HEK293 (cell line): ENCODE results near the gene BCAS3.

ENCODE experiments used
- CTCF ChIA-PET: fragments of 350-600 bp; formaldehyde crosslinking; extraction: SDS; loops from one replicate; lab custom pipeline; 2021; ENCODE audit warnings: antibody characterized with exemption; lab: Yijun Ruan, JAX
- POLR2A ChIA-PET: fragments of 300-600 bp; formaldehyde crosslinking; extraction: SDS; loops from one replicate; lab custom pipeline; 2020; ENCODE audit warnings: antibody characterized with exemption, inconsistent platforms; lab: Yijun Ruan, JAX
- H3K27ac ChIP-seq: fragments of 200-500 bp; sonication (Bioruptor generic); 2 replicates; pipeline ENCODE4 v1.5.1; 2014; ENCODE audit warnings: low read depth, low read length, control low read depth, inconsistent platforms; ENCODE audit errors: extremely low read depth
- H3K36me3 ChIP-seq, 2 experiments: fragments of 200-500 bp in 1 of 2; sonication (Bioruptor generic) in 1 of 2; 1 replicate in 1 of 2; 2 replicates in 1 of 2; pipeline ENCODE4 v1.5.1; 2014 to 2017; ENCODE audit warnings: inconsistent platforms in 2 of 2, low read length in 2 of 2; ENCODE audit not compliant: control insufficient read depth in 2 of 2, insufficient read depth in 1 of 2
- H3K4me1 ChIP-seq: fragments of 200-500 bp; sonication (Bioruptor generic); 2 replicates; pipeline ENCODE4 v1.5.1; 2014; ENCODE audit warnings: mild to moderate bottlenecking, low read length, inconsistent platforms; ENCODE audit not compliant: control insufficient read depth, insufficient read depth
- H3K4me3 ChIP-seq: 2 replicates; pipeline ENCODE4 v1.5.1; 2011; ENCODE audit warnings: low read depth, mild to moderate bottlenecking, control low read depth, low read length, moderate library complexity
- H3K9me3 ChIP-seq: fragments of 200-500 bp; sonication (Bioruptor generic); 2 replicates; pipeline ENCODE4 v1.5.1; 2014; ENCODE audit warnings: low read depth, low read length, inconsistent platforms; ENCODE audit not compliant: control insufficient read depth, insufficient read depth
- KLF7 ChIP-seq: fragments of 450-650 bp; formaldehyde crosslinking; IDR thresholded peaks from 2 replicates; pipeline ENCODE4 v1.5.1; 2016; ENCODE audit warnings: missing biosample characterization, missing genetic modification characterization, borderline replicate concordance
- SCRT2 ChIP-seq: fragments of 450-650 bp; formaldehyde crosslinking; IDR thresholded peaks from 2 replicates; pipeline ENCODE4 v1.5.1; 2016; ENCODE audit warnings: missing biosample characterization, missing genetic modification characterization
- TCF7L2 ChIP-seq: IDR thresholded peaks from 2 replicates; pipeline ENCODE4 v1.6.1; 2011; ENCODE audit warnings: low read depth, mild to moderate bottlenecking, inconsistent platforms, low read length, moderate library complexity, borderline replicate concordance
- WT1 ChIP-seq: fragments of 450-650 bp; formaldehyde crosslinking; IDR thresholded peaks from 2 replicates; pipeline ENCODE4 v1.5.1; 2016; ENCODE audit warnings: missing biosample characterization, missing genetic modification characterization
- ZBTB7A ChIP-seq: fragments of 450-650 bp; formaldehyde crosslinking; IDR thresholded peaks from 2 replicates; pipeline ENCODE4 v1.5.1; 2016; ENCODE audit warnings: low read depth, missing biosample characterization, missing genetic modification characterization
- ZFP41 ChIP-seq: fragments of 450-650 bp; formaldehyde crosslinking; IDR thresholded peaks from 2 replicates; pipeline ENCODE4 v1.5.1; 2016; ENCODE audit warnings: missing biosample characterization, missing genetic modification characterization, borderline replicate concordance
- ZIC2 ChIP-seq: fragments of 450-650 bp; formaldehyde crosslinking; IDR thresholded peaks from 2 replicates; pipeline ENCODE4 v1.5.1; 2016; ENCODE audit warnings: missing biosample characterization, missing genetic modification characterization
- ZNF138 ChIP-seq: fragments of 450-650 bp; formaldehyde crosslinking; IDR thresholded peaks from 2 replicates; pipeline ENCODE4 v1.5.1; 2016; ENCODE audit warnings: missing biosample characterization, missing genetic modification characterization, borderline replicate concordance
- ZNF157 ChIP-seq: fragments of 450-650 bp; formaldehyde crosslinking; IDR thresholded peaks from 2 replicates; pipeline ENCODE4 v1.5.1; 2016; ENCODE audit warnings: missing biosample characterization, missing genetic modification characterization
- ZNF274 ChIP-seq, 2 experiments: fragments of 200-500 bp in 1 of 2; fragments of 450-650 bp in 1 of 2; sonication (Bioruptor generic) in 1 of 2; formaldehyde crosslinking in 1 of 2; IDR thresholded peaks; 2 replicates each; pipeline versions ENCODE4 v1.5.1 to v1.6.1; 2014 to 2016; ENCODE audit warnings: borderline replicate concordance in 1 of 2, inconsistent platforms in 1 of 2, low read length in 1 of 2, missing biosample characterization in 1 of 2, missing genetic modification characterization in 1 of 2
- ZNF302 ChIP-seq: fragments of 450-650 bp; formaldehyde crosslinking; IDR thresholded peaks from 2 replicates; pipeline ENCODE4 v1.5.1; 2016; ENCODE audit warnings: missing biosample characterization, missing genetic modification characterization, low read depth
- ZNF404 ChIP-seq: fragments of 450-650 bp; formaldehyde crosslinking; IDR thresholded peaks from 2 replicates; pipeline ENCODE4 v1.5.1; 2017; ENCODE audit warnings: missing biosample characterization, missing genetic modification characterization
- ZNF585B ChIP-seq: fragments of 450-650 bp; formaldehyde crosslinking; IDR thresholded peaks from 2 replicates; pipeline ENCODE4 v1.5.1; 2016; ENCODE audit warnings: missing biosample characterization, missing genetic modification characterization
- ZNF596 ChIP-seq: fragments of 450-650 bp; IDR thresholded peaks from 2 replicates; pipeline ENCODE4 v1.5.0; 2018; ENCODE audit warnings: missing biosample characterization, mild to moderate bottlenecking, missing genetic modification characterization, moderate library complexity
- ZNF664 ChIP-seq: fragments of 450-650 bp; formaldehyde crosslinking; IDR thresholded peaks from 2 replicates; pipeline ENCODE4 v1.5.1; 2016; ENCODE audit warnings: missing biosample characterization, missing genetic modification characterization
- ZNF707 ChIP-seq: fragments of 450-650 bp; formaldehyde crosslinking; IDR thresholded peaks from 2 replicates; pipeline ENCODE4 v1.5.1; 2016; ENCODE audit warnings: missing biosample characterization, missing genetic modification characterization
- ZNF76 ChIP-seq: fragments of 450-650 bp; formaldehyde crosslinking; IDR thresholded peaks from 2 replicates; pipeline ENCODE4; 2016; ENCODE audit warnings: low read depth, missing biosample characterization, missing genetic modification characterization, borderline replicate concordance
- ZSCAN16 ChIP-seq: fragments of 450-650 bp; formaldehyde crosslinking; IDR thresholded peaks from 2 replicates; pipeline ENCODE4 v1.5.1; 2016; ENCODE audit warnings: missing biosample characterization, missing genetic modification characterization
- TF ChIP-seq, protein P1 (sequence below): fragments of 450-650 bp; formaldehyde crosslinking; conservative IDR thresholded peaks from 2 replicates; pipeline ENCODE4 v1.5.1; 2016; ENCODE audit warnings: low read depth, missing biosample characterization, missing genetic modification characterization
- TF ChIP-seq, protein P2 (sequence below): fragments of 450-650 bp; formaldehyde crosslinking; IDR thresholded peaks from 2 replicates; pipeline ENCODE4; 2016; ENCODE audit warnings: missing biosample characterization, missing genetic modification characterization
- TF ChIP-seq, protein P3 (sequence below): fragments of 450-650 bp; formaldehyde crosslinking; IDR thresholded peaks from 2 replicates; pipeline ENCODE4 v1.5.1; 2016; ENCODE audit warnings: missing biosample characterization, missing genetic modification characterization
- TF ChIP-seq, protein P4 (sequence below): fragments of 450-650 bp; formaldehyde crosslinking; IDR thresholded peaks from 2 replicates; pipeline ENCODE4 v1.5.1; 2017; ENCODE audit warnings: missing biosample characterization, missing genetic modification characterization

BCAS3 gene

DNA sequence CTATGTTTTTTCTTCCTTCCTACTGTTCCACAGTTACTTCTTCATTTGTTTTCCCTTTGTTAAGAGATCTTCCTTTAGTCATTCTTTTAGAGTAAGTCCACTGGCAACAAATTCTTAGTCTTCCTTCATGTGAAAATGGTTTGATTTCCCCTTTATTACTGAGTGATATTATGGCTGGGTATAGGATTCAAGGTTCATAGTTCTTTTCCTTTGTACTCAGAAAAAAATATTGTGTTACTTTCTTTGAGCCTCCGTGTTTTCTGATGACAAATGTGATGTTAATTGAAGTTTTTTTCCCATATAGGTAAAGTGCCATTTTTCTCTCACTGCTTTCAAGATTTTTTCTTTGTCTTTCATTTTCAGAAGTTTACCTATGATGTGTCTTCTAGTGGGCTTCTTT lies 438.9 kb downstream of the BCAS3 start:
- Histone ChIP-seq H3K27ac (no peak overlapping the region), H3K4me1 (no peaks in the 10 kb centered on the region), H3K36me3 (no peaks in the 10 kb centered on the region; a peak in 1 of 3 replicates), H3K4me3 (no peak overlapping the region), H3K9me3 (no peaks in the 10 kb centered on the region)
- CTCF ChIA-PET, result no interaction called here
- POLR2A ChIA-PET, result interaction anchor here (0.6 kb wide), 1 partner anchor 57 kb away, joined by 3 read pairs; no protein-coding TSS in a partner anchor
- no peak for TF ChIP-seq ZFP41
- TF ChIP-seq ZNF138, result no peak
- TF ChIP-seq, protein P1, sequence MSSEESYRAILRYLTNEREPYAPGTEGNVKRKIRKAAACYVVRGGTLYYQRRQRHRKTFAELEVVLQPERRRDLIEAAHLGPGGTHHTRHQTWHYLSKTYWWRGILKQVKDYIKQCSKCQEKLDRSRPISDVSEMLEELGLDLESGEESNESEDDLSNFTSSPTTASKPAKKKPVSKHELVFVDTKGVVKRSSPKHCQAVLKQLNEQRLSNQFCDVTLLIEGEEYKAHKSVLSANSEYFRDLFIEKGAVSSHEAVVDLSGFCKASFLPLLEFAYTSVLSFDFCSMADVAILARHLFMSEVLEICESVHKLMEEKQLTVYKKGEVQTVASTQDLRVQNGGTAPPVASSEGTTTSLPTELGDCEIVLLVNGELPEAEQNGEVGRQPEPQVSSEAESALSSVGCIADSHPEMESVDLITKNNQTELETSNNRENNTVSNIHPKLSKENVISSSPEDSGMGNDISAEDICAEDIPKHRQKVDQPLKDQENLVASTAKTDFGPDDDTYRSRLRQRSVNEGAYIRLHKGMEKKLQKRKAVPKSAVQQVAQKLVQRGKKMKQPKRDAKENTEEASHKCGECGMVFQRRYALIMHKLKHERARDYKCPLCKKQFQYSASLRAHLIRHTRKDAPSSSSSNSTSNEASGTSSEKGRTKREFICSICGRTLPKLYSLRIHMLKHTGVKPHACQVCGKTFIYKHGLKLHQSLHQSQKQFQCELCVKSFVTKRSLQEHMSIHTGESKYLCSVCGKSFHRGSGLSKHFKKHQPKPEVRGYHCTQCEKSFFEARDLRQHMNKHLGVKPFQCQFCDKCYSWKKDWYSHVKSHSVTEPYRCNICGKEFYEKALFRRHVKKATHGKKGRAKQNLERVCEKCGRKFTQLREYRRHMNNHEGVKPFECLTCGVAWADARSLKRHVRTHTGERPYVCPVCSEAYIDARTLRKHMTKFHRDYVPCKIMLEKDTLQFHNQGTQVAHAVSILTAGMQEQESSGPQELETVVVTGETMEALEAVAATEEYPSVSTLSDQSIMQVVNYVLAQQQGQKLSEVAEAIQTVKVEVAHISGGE (tag by site-specific recombination), result no peak
- TF ChIP-seq ZNF585B (tag by site-specific recombination), result no peak
- TF ChIP-seq ZIC2 (tag by site-specific recombination), result no peak
- TF ChIP-seq SCRT2 (tag by site-specific recombination), result no peak

DNA sequence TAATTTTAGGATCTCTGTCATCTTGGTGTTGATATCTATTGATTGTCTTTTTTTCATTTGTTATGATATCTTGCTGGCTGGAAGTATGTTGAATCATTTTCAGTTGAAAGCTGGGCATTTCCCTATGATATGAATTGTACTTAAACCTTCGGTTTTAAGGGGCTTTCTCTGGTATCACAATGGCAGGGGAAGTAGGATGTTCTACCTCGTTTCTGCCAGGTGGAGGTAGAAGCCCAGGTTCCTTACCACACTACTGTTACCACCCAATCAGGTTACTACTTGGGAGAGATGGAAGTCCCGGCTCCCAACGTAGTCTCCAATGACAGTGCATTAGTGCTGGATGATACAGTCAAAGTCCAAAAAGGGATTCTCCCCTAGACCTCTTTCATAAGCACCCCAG lies 440.3 kb downstream of the BCAS3 start:
- Histone ChIP-seq H3K9me3 (no peaks in the 10 kb centered on the region), H3K36me3 (no peaks in the 10 kb centered on the region; a peak in 1 of 3 replicates), H3K27ac (no peak overlapping the region), H3K4me3 (no peak overlapping the region), H3K4me1 (no peaks in the 10 kb centered on the region)
- CTCF ChIA-PET, result no interaction called here
- POLR2A ChIA-PET, result no interaction called here
- TF ChIP-seq ZNF274 (IDR thresholded peaks at IDR 0.05; ENCODE audit: low read length) (no peak), ZNF274 (tag by site-specific recombination; IDR thresholded peaks at IDR 0.05; ENCODE audit: borderline replicate concordance) (no peak), KLF7 (no peak), ZNF596 (no peak), ZBTB7A (tag by site-specific recombination) (no peak), ZSCAN16 (tag by site-specific recombination) (no peak), ZNF404 (no peak), WT1 (tag by site-specific recombination) (no peak), ZNF157 (no peak), ZNF707 (tag by site-specific recombination) (no peak), ZNF664 (tag by site-specific recombination) (no peak), ZNF76 (tag by site-specific recombination) (no peak), TCF7L2 (no peak), ZNF302 (tag by site-specific recombination) (no peak)
- TF ChIP-seq, protein P2, sequence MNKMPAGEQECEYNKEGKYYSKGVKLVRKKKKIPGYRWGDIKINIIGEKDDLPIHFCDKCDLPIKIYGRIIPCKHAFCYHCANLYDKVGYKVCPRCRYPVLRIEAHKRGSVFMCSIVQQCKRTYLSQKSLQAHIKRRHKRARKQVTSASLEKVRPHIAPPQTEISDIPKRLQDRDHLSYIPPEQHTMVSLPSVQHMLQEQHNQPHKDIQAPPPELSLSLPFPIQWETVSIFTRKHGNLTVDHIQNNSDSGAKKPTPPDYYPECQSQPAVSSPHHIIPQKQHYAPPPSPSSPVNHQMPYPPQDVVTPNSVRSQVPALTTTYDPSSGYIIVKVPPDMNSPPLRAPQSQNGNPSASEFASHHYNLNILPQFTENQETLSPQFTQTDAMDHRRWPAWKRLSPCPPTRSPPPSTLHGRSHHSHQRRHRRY (tag by site-specific recombination), result no peak
- TF ChIP-seq, protein P3, sequence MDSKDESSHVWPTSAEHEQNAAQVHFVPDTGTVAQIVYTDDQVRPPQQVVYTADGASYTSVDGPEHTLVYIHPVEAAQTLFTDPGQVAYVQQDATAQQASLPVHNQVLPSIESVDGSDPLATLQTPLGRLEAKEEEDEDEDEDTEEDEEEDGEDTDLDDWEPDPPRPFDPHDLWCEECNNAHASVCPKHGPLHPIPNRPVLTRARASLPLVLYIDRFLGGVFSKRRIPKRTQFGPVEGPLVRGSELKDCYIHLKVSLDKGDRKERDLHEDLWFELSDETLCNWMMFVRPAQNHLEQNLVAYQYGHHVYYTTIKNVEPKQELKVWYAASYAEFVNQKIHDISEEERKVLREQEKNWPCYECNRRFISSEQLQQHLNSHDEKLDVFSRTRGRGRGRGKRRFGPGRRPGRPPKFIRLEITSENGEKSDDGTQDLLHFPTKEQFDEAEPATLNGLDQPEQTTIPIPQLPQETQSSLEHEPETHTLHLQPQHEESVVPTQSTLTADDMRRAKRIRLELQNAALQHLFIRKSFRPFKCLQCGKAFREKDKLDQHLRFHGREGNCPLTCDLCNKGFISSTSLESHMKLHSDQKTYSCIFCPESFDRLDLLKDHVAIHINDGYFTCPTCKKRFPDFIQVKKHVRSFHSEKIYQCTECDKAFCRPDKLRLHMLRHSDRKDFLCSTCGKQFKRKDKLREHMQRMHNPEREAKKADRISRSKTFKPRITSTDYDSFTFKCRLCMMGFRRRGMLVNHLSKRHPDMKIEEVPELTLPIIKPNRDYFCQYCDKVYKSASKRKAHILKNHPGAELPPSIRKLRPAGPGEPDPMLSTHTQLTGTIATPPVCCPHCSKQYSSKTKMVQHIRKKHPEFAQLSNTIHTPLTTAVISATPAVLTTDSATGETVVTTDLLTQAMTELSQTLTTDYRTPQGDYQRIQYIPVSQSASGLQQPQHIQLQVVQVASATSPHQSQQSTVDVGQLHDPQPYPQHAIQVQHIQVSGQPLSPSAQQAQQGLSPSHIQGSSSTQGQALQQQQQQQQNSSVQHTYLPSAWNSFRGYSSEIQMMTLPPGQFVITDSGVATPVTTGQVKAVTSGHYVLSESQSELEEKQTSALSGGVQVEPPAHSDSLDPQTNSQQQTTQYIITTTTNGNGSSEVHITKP (tag by site-specific recombination), result no peak
- TF ChIP-seq, protein P4, sequence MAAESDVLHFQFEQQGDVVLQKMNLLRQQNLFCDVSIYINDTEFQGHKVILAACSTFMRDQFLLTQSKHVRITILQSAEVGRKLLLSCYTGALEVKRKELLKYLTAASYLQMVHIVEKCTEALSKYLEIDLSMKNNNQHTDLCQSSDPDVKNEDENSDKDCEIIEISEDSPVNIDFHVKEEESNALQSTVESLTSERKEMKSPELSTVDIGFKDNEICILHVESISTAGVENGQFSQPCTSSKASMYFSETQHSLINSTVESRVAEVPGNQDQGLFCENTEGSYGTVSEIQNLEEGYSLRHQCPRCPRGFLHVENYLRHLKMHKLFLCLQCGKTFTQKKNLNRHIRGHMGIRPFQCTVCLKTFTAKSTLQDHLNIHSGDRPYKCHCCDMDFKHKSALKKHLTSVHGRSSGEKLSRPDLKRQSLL (tag by site-specific recombination), result no peak
